MCF 10A (cell line): ENCODE measurements around the gene TCERG1L. TPM values are rescaled to one million over a fixed set of nuclear protein-coding genes. Genes with fewer than 3 reads are reported as not detected.

ENCODE experiments used
- BruUV-seq: library from RNA; stranded (reverse); fragments of 400-500 nt; replicated peaks from 2 replicates; lab custom pipeline; 2021; lab: Mats Ljungman, UMichigan
- CTCF ChIA-PET: fragments of 300-600 bp; sonication (Branson Sonifier 250); formaldehyde crosslinking; extraction: SDS; loops from one replicate; lab custom pipeline; 2021; ENCODE audit warnings: antibody characterized with exemption, inconsistent platforms; lab: Yijun Ruan, JAX
- POLR2A ChIA-PET: fragments of 300-600, 350-650 bp; sonication (Branson Sonifier 250); formaldehyde crosslinking; extraction: SDS; loops from one replicate; lab custom pipeline; 2020; ENCODE audit warnings: antibody characterized with exemption, inconsistent platforms; lab: Yijun Ruan, JAX
- DNase-seq: peaks from one replicate; pipeline ENCODE4 v3.0.0-alpha.2; 2018; ENCODE audit not compliant: unreplicated experiment
- H3K27ac Mint-ChIP-seq: one replicate; pipeline ENCODE4 v1.8.0; 2022; ENCODE audit warnings: mild to moderate bottlenecking, low read depth, mixed read lengths; ENCODE audit not compliant: unreplicated experiment
- H3K27me3 Mint-ChIP-seq: one replicate; pipeline ENCODE4 v1.8.0; 2022; ENCODE audit warnings: mixed read lengths; ENCODE audit not compliant: insufficient read depth, unreplicated experiment
- H3K36me3 Mint-ChIP-seq: one replicate; pipeline ENCODE4 v1.8.0; 2022; ENCODE audit warnings: mild to moderate bottlenecking, moderate library complexity, mixed read lengths; ENCODE audit not compliant: insufficient read depth, unreplicated experiment
- H3K4me1 Mint-ChIP-seq: one replicate; pipeline ENCODE4 v1.8.0; 2022; ENCODE audit warnings: mixed read lengths; ENCODE audit not compliant: insufficient read depth, unreplicated experiment
- H3K4me3 Mint-ChIP-seq: one replicate; pipeline ENCODE4 v1.8.0; 2022; ENCODE audit warnings: mild to moderate bottlenecking, moderate library complexity, mixed read lengths; ENCODE audit not compliant: unreplicated experiment
- H3K9me3 Mint-ChIP-seq: one replicate; pipeline ENCODE4 v1.8.0; 2022; ENCODE audit warnings: mixed read lengths; ENCODE audit not compliant: unreplicated experiment
- intact Hi-C: fragments of 100-400 bp; cut with micrococcal nuclease; formaldehyde crosslinking; loops from 2 replicates; pipeline ENCODE4 v1.14.1; 2022
- total RNA-seq: library from RNA; stranded (reverse); gene quantifications from 2 replicates; pipeline ENCODE4 v1.2.3, GENCODE V29; 2022
- TF ChIP-seq, protein P1 (sequence below): fragments of 200-600 bp; IDR thresholded peaks from one replicate; pipeline ENCODE4 v1.8.0; 2022; ENCODE audit warnings: antibody characterized with exemption, mild to moderate bottlenecking; ENCODE audit not compliant: unreplicated experiment

The TCERG1L gene
- total RNA-seq, 1 experiment from 2014 or later: not detected

DNA sequence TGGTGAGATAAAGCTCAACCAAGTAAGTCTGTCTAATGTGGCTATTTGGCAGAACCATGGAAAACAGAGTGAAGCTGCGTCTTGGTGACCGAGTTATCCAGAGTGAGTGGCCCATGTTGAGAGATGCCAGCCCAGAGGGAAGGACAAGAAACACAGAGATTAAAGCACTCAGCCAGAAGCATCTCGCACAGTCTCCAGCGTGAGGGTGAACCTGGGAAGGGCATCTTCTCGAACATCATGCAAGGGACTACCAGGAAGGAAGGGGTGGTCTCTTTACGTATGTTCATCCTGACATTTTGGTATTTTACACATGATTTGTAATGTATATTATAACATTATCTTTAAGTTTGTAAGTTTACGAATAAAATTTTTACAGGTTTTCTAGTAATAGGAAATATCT, 146.4 kb downstream of the TCERG1L start:
- TF ChIP-seq, protein P1, sequence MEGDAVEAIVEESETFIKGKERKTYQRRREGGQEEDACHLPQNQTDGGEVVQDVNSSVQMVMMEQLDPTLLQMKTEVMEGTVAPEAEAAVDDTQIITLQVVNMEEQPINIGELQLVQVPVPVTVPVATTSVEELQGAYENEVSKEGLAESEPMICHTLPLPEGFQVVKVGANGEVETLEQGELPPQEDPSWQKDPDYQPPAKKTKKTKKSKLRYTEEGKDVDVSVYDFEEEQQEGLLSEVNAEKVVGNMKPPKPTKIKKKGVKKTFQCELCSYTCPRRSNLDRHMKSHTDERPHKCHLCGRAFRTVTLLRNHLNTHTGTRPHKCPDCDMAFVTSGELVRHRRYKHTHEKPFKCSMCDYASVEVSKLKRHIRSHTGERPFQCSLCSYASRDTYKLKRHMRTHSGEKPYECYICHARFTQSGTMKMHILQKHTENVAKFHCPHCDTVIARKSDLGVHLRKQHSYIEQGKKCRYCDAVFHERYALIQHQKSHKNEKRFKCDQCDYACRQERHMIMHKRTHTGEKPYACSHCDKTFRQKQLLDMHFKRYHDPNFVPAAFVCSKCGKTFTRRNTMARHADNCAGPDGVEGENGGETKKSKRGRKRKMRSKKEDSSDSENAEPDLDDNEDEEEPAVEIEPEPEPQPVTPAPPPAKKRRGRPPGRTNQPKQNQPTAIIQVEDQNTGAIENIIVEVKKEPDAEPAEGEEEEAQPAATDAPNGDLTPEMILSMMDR: no peak
- Mint-ChIP-seq H3K27me3 (no peaks in the 10 kb centered on the region), H3K36me3 (no peaks in the 10 kb centered on the region), H3K27ac (no peak overlapping the region), H3K4me3 (no peak overlapping the region), H3K9me3 (peaks cover 10% of the 10 kb centered on the region), H3K4me1 (no peaks in the 10 kb centered on the region)
- BruUV-seq: no TSS peak
- intact Hi-C loops: no loop called here
- CTCF ChIA-PET: no interaction called here
- DNase-seq: no peak
- POLR2A ChIA-PET: no interaction called here

GRCh38 chr10:131162866-131163843, 148.4 kb downstream of the TCERG1L start:
- POLR2A ChIA-PET: no interaction called here
- Mint-ChIP-seq H3K4me3 (no peak overlapping the region), H3K27ac (no peak overlapping the region), H3K36me3 (no peaks in the 10 kb centered on the region), H3K9me3 (peaks cover 24% of the 10 kb centered on the region), H3K27me3 (no peaks in the 10 kb centered on the region), H3K4me1 (no peaks in the 10 kb centered on the region)
- TF ChIP-seq, protein P1: no peak
- intact Hi-C loops: no loop called here
- CTCF ChIA-PET: interaction anchor here (0.7 kb wide), 1 partner anchor 20 kb away, joined by 4 read pairs; no protein-coding TSS in a partner anchor
- no peak for DNase-seq
- no TSS peak for BruUV-seq

DNA sequence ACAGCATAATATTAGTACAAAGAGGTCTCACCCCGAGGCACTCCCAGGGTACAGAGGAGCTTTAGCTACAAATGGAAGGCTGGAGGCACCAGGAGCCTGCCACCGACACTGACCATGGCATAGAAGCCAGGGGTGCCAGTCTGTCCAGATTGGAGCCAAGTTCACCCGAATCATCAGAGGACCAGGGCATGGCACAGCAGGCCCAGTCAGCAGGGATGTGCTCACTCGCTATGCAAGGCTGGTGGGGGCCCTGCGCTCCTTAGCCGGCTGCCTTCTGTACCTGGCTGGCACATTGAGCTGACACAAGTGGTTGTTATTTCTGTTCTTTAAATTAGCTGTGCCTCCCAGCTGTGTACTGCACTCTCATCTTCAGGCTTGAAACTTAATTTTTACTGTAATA, 149.3 kb downstream of the TCERG1L start:
- peaks cover 24% of the 10 kb centered on the region for H3K9me3 Mint-ChIP-seq
- no TSS peak for BruUV-seq
- H3K27ac Mint-ChIP-seq: no peak overlapping the region
- no peak overlapping the region for H3K4me3 Mint-ChIP-seq
- H3K36me3 Mint-ChIP-seq: no peaks in the 10 kb centered on the region
- ChIA-PET CTCF (no interaction called here), POLR2A (no interaction called here)
- TF ChIP-seq, protein P1: no peak
- H3K27me3 Mint-ChIP-seq: no peaks in the 10 kb centered on the region
- intact Hi-C loops: no loop called here
- no peaks in the 10 kb centered on the region for H3K4me1 Mint-ChIP-seq
- DNase-seq: no peak

DNA sequence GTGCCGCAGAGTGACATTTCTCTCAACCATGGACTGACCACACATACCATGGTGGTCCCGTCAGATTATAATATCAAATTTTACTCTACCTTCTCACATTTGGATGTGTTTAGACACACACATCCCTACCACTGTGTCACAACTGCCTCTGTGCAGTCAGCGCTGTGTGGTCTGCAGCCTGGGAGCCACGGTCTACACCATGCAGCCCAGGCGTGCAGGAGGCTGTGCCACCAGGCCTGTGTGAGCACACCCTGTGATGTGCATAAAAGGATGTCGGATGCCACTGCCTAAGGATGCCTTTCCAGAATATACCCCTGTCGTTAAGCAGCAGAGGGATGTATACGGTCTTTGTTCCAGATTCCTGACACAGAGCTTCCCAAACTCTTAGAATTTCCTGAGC, 150.4 kb downstream of the TCERG1L start:
- no peaks in the 10 kb centered on the region for H3K36me3 Mint-ChIP-seq
- no TSS peak for BruUV-seq
- CTCF ChIA-PET: interaction anchor here (0.6 kb wide), 1 partner anchor 825 kb away, joined by 4 read pairs; no protein-coding TSS in a partner anchor
- intact Hi-C loops: no loop called here
- no peak overlapping the region for H3K4me3 Mint-ChIP-seq
- no peaks in the 10 kb centered on the region for H3K27me3 Mint-ChIP-seq
- peaks cover 19% of the 10 kb centered on the region for H3K9me3 Mint-ChIP-seq
- DNase-seq: no peak
- H3K27ac Mint-ChIP-seq: no peak overlapping the region
- H3K4me1 Mint-ChIP-seq: no peaks in the 10 kb centered on the region
- POLR2A ChIA-PET: no interaction called here
- TF ChIP-seq, protein P1: no peak
